ENCODE results near the gene EPB41L2. TPM values are rescaled to one million over a fixed set of nuclear protein-coding genes. Genes with fewer than 3 reads are reported as not detected.
"Not testable (repeated sequence)": the region's sequence is repeated elsewhere in the genome, so short reads cannot be mapped to it uniquely, and the experiment has no call there.

The EPB41L2 gene
- total RNA-seq, 1 donor from 2014 or later, result 91.8 TPM

GRCh38 chr6:131008965-131009364 is 54.1 kb downstream of the EPB41L2 start:
- intact Hi-C loops (cut with micrococcal nuclease); ATAC-seq; DNase-seq: not testable (repeated sequence)

GRCh38 chr6:131007964-131008363 is 55.1 kb downstream of the EPB41L2 start:
- intact Hi-C loops (cut with micrococcal nuclease); DNase-seq: not testable (repeated sequence)
- peak; percentile 20 for ATAC-seq

GRCh38 chr6:131007286-131007685 is 55.8 kb downstream of the EPB41L2 start:
- intact Hi-C loops (cut with micrococcal nuclease), result no loop called here
- DNase-seq (no peak), ATAC-seq (no peak)

GRCh38 chr6:131005439-131006016 is 57.5 kb downstream of the EPB41L2 start:
- intact Hi-C loops (cut with micrococcal nuclease), result no loop called here
- ATAC-seq (no peak), DNase-seq (no peak)

- intact Hi-C loops (cut with micrococcal nuclease), result no loop called here
- no peak for DNase-seq
- no peak for ATAC-seq
Measured at GRCh38 chr6:131004936-131005335, 58.1 kb downstream of the EPB41L2 start.

GRCh38 chr6:131004387-131004755 is 58.7 kb downstream of the EPB41L2 start:
- intact Hi-C loops (cut with micrococcal nuclease), result no loop called here
- no peak for ATAC-seq
- no peak for DNase-seq

- no peak for DNase-seq
- peak; percentile 50 for ATAC-seq
- intact Hi-C loops (cut with micrococcal nuclease), result no loop called here
Measured at GRCh38 chr6:131003488-131004386, 59.3 kb downstream of the EPB41L2 start.

- DNase-seq (no peak), ATAC-seq (no peak)
- intact Hi-C loops (cut with micrococcal nuclease), result no loop called here
Measured at GRCh38 chr6:131002661-131002980, 60.4 kb downstream of the EPB41L2 start.

- intact Hi-C loops (cut with micrococcal nuclease), result no loop called here
- DNase-seq (no peak), ATAC-seq (peak; percentile 14)
Measured at GRCh38 chr6:131001945-131002660, 60.9 kb downstream of the EPB41L2 start.

- DNase-seq (no peak), ATAC-seq (peak; percentile 50)
- intact Hi-C loops (cut with micrococcal nuclease), result no loop called here
Measured at GRCh38 chr6:131001111-131001736, 61.8 kb downstream of the EPB41L2 start.

- no peak for DNase-seq
- ATAC-seq, result no peak
- intact Hi-C loops (cut with micrococcal nuclease), result no loop called here
Measured at GRCh38 chr6:131000544-131000943, 62.5 kb downstream of the EPB41L2 start.

- DNase-seq, result no peak
- ATAC-seq, result no peak
- intact Hi-C loops (cut with micrococcal nuclease), result no loop called here
Measured at GRCh38 chr6:130997061-130997753, 65.8 kb downstream of the EPB41L2 start.

- ATAC-seq, result no peak
- intact Hi-C loops (cut with micrococcal nuclease), result no loop called here
Measured at GRCh38 chr6:130996635-130997034, 66.4 kb downstream of the EPB41L2 start.

GRCh38 chr6:130995783-130996447 is 67.1 kb downstream of the EPB41L2 start:
- ATAC-seq, result no peak

More at GRCh38 chr6:130996635-130997034, 66.4 kb downstream of the EPB41L2 start:
- DNase-seq, result no peak

GRCh38 chr6:130994319-130995097 is 68.5 kb downstream of the EPB41L2 start:
- ATAC-seq, result no peak
- intact Hi-C loops (cut with micrococcal nuclease), result no loop called here
- no peak for DNase-seq

More at GRCh38 chr6:130995783-130996447, 67.1 kb downstream of the EPB41L2 start:
- DNase-seq, result no peak
- intact Hi-C loops (cut with micrococcal nuclease), result no loop called here

GRCh38 chr6:130993292-130993765 is 69.7 kb downstream of the EPB41L2 start:
- intact Hi-C loops (cut with micrococcal nuclease), result no loop called here
- ATAC-seq (no peak), DNase-seq (peak; percentile 37)

GRCh38 chr6:130991422-130992137 is 71.5 kb downstream of the EPB41L2 start:
- DNase-seq (no peak), ATAC-seq (peak; percentile 75)
- intact Hi-C loops (cut with micrococcal nuclease), result no loop called here
